Stomach (tissue), 4 donors: Measurements from ENCODE around the gene HEMGN.

Experiments used
- CTCF ChIP-seq, 7 experiments: fragments of 450-650 bp in 4 of 7; fragments of 200-600 bp in 3 of 7; sonication (generic) in 3 of 7; IDR thresholded peaks; one replicate each; pipeline ENCODE4 v1.5.1; 2016 to 2019; ENCODE audit warnings: antibody characterized with exemption in 7 of 7, control low read depth in 2 of 7, mild to moderate bottlenecking in 1 of 7
- POLR2AphosphoS5 ChIP-seq, 3 donors: sonication (generic); formaldehyde crosslinking; IDR thresholded peaks; one replicate each; pipeline ENCODE4 v1.6.1; 2016; ENCODE audit warnings: antibody characterized with exemption in 3 of 3

GRCh38 chr9:97891736-97892135 lies 46.2 kb downstream of the HEMGN start:
- TF ChIP-seq CTCF (IDR thresholded peaks at IDR 0.05) (no peak), POLR2AphosphoS5 (IDR thresholded peaks at IDR 0.05) (no peak)
